HG02852 (cell line): ENCODE results near the gene VEGFA.

Experiments used
- ATAC-seq: cut with Tn5 transposase; IDR thresholded peaks from one replicate; pipeline ENCODE4 v1.9.1; 2021; ENCODE audit warnings: mild to moderate bottlenecking, moderate library complexity; ENCODE audit not compliant: unreplicated experiment

Gene VEGFA

DNA sequence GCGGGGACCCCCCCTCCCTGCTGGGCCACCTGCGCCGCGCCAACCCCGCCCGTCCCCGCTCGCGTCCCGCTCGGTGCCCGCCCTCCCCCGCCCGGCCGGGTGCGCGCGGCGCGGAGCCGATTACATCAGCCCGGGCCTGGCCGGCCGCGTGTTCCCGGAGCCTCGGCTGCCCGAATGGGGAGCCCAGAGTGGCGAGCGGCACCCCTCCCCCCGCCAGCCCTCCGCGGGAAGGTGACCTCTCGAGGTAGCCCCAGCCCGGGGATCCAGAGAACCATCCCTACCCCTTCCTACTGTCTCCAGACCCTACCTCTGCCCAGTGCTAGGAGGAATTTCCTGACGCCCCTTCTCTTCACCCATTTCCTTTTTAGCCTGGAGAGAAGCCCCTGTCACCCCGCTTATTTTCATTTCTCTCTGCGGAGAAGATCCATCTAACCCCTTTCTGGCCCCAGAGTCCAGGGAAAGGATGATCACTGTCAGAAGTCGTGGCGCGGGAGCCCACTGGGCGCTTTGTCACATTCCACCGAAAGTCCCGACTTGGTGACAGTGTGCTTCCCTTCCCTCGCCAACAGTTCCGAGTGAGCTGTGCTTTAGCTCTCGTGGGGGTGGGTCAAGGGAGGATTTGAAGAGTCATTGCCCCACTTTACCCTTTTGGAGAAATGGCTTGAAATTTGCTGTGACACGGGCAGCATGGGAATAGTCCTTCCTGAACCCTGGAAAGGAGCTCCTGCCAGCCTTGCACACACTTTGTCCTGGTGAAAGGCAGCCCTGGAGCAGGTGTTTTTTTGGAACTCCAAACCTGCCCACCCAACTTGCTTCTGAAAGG, 2.1 kb downstream of the VEGFA start:
- ATAC-seq: no peak

- no peak for ATAC-seq
These were observed 2.7 kb downstream of the VEGFA start for GRCh38 chr6:43772681-43773049.

DNA sequence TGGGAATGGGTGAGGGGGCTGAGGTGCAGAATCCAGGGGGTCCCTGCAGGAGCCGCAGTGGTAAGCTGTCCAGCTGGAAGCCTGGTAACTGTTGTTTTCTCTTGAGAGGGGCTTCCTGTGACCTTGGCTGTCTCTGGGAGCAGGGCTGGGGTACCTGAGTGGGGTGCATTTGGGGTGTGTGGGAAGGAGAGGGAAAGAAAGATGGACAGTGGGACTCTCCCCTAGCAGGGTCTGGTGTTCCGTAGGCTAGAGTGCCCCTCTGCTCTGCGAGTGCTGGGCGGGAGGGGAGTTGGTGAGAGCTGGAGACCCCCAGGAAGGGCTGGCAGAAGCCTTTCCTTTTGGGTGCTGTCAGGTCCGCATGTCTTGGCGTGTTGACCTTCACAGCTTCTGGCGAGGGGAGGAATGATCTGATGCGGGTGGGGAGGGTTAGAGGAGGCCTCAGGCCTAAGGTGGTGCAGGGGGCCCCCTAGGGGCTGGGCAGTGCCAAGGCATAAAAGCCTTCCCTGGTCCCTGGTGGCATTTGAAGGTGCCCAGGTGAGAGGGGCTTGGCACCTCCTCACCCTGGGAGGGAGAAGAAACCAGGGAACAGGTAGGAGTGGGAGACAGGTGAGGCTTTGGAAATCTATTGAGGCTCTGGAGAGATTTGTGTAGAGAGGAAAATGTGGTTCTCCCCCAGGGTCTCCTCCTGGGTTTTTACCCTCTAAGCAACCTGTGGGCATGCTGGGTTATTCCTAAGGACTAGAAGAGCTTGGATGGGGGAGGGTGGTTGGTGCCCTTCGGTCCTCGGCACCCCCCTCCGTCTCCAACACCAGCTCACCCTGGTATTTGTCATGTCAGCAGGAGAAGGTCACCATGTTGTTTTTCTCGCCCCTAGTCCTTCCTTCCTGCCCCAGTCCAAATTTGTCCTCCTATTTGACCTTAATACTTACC, 3.3 kb downstream of the VEGFA start:
- no peak for ATAC-seq

- no peak for ATAC-seq
These were observed 4.2 kb downstream of the VEGFA start for GRCh38 chr6:43773980-43774775.

DNA sequence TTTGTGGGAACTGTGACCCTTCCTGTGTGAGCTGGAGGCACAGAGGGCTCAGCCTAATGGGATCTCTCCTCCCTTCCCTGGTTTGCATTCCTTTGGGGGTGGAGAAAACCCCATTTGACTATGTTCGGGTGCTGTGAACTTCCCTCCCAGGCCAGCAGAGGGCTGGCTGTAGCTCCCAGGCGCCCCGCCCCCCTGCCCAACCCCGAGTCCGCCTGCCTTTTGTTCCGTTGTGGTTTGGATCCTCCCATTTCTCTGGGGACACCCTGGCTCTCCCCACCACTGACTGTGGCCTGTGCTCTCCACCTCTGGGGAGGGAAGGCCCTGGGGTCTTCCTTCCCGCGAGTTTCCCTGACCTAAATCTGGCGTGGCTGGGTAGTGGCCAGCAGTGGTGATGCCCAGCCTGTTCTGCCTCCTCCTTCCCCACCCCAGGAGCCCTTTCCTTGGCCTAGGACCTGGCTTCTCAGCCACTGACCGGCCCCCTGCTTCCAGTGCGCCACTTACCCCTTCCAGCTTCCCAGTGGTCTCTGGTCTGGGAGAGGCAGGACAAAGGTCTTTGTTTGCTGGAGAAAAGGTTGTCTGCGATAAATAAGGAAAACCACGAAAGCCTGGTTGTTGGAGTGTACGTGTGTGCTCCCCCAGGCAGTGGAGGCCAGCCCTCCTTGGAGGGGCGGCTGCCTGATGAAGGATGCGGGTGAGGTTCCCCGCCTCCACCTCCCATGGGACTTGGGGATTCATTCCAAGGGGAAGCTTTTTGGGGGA, 4.9 kb downstream of the VEGFA start:
- ATAC-seq: no peak

DNA sequence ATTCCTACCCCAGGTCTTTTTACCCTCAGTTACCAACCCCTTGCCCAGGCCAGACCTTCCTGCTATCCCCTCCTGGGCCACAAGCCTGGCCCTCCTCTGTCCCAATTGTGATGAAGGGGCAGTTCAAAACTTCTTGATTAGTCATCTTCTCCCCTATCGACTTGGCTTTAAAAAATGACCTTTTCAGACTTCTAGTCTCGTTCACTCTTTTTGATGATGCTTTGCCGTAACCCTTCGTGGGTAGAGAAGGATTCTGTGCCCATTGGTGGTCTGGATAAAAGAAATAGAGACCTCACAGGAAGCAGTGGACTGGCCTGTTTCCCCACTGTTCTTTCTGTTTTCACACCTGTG, 5.5 kb downstream of the VEGFA start:
- ATAC-seq: no peak

- ATAC-seq: no peak
These were observed 6.2 kb downstream of the VEGFA start for GRCh38 chr6:43776115-43776798.

DNA sequence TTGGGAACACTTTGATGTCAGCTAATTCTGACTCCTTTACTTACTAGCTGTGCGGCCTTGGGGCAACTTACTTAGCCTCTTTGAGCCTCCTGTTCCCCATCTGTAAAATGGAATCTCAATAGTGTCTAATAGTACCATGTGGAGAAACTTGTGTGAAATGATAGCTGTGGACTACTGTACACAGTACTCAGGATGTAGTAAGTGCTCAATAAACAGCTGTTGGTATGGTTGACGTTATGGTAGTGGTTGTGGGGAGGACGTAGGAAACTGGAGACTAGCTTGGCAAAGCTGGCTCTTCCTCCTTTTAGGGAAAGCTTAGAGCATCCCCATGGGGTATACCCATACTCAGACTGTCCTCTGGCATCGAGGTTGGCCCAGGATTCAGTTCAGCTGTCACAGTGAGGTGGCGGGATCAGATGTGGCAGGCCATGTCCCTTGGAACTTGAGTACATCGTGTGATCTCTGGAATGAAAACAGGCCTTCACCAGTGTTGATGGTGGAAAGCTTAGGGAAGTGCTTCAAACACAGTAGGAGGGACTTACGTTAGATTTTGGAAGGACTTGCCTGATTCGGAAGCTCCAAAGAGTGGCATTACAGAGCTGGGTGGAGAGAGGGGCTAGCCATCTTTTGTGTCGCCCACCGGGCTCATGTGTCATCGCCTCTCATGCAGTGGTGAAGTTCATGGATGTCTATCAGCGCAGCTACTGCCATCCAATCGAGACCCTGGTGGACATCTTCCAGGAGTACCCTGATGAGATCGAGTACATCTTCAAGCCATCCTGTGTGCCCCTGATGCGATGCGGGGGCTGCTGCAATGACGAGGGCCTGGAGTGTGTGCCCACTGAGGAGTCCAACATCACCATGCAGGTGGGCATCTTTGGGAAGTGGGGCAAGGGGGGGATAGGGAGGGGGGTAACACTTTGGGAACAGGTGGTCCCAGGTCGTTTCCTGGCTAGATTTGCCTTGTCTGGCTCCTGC, 7.1 kb downstream of the VEGFA start:
- no peak for ATAC-seq

- ATAC-seq: no peak
These were observed 8.3 kb downstream of the VEGFA start for GRCh38 chr6:43778131-43778855.

DNA sequence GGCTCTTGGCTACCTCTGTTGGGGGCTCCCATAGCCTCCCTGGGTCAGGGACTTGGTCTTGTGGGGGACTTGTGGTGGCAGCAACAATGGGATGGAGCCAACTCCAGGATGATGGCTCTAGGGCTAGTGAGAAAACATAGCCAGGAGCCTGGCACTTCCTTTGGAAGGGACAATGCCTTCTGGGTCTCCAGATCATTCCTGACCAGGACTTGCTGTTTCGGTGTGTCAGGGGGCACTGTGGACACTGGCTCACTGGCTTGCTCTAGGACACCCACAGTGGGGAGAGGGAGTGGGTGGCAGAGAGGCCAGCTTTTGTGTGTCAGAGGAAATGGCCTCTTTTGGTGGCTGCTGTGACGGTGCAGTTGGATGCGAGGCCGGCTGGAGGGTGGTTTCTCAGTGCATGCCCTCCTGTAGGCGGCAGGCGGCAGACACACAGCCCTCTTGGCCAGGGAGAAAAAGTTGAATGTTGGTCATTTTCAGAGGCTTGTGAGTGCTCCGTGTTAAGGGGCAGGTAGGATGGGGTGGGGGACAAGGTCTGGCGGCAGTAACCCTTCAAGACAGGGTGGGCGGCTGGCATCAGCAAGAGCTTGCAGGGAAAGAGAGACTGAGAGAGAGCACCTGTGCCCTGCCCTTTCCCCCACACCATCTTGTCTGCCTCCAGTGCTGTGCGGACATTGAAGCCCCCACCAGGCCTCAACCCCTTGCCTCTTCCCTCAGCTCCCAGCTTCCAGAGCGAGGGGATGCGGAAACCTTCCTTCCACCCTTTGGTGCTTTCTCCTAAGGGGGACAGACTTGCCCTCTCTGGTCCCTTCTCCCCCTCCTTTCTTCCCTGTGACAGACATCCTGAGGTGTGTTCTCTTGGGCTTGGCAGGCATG, 9.2 kb downstream of the VEGFA start:
- ATAC-seq: no peak

- no peak for ATAC-seq
These were observed 9.8 kb downstream of the VEGFA start for GRCh38 chr6:43779852-43780236.

GRCh38 chr6:43780293-43780692, 10.3 kb downstream of the VEGFA start:
- ATAC-seq: no peak

GRCh38 chr6:43780941-43781928, 11.2 kb downstream of the VEGFA start:
- ATAC-seq: no peak

- no peak for ATAC-seq
These were observed 12.1 kb downstream of the VEGFA start for GRCh38 chr6:43781941-43782704.

DNA sequence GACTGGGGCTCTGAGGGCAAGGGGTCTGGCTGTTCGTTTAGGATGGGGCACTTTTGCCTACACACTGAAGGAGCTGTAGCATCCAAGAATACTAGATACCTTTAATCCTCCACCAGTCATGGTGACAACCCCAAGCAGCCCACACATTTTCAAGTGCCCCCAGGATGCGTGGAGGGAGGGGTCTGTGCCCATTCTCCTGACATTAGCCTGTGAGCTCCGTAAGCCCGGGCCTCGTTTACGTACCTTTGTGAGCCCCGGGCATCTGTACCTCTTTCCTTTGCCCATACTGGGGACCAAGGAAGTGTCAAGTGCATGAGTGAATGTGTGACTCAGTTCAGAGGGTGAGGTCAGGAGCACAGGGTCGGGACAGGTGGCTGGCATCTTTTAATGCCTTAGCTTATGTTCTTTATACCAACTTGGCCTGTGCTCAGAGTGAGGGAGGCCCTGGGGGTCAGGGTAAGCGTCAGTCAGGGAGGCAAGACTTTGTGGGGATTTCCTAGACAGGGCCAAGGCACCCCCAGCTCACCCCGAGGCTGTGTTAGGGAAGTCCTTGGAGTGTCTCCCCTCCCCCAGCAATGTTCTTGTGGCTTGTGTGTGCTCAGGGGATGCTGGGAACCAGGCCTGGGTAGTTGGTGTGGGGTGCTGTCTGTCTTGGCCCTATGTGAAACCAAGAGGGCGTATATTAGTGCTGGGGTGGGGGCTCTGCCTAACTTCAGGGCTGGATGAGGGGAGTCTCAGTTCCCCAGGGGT, 12.9 kb downstream of the VEGFA start:
- no peak for ATAC-seq
